Measurements from ENCODE around the gene TIMM17A.

TIMM17A gene

DNA sequence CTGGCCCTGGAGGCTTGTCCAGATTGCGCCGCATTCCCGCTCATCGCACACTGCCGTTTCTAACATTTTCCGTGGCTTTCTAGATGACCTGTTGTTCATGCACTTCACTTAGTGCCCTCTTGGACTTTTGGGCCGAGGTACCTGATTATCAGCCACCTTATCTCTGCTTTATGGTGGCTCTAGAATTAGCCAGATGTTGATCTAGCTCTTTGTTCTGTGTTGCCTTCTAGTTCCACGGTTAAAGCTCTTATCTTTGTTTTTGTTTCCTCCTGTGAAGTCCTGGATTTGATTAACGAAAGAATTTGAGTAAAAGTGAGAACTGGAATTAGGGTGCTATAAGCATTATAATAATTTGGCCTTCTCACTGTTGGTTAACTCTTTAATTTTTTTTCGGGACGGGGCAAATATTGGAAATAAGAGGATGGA is 28.1 kb downstream of the TIMM17A start:
- no peak for DNase-seq (ENCODE audit: low read depth in 2 of 2)

DNA sequence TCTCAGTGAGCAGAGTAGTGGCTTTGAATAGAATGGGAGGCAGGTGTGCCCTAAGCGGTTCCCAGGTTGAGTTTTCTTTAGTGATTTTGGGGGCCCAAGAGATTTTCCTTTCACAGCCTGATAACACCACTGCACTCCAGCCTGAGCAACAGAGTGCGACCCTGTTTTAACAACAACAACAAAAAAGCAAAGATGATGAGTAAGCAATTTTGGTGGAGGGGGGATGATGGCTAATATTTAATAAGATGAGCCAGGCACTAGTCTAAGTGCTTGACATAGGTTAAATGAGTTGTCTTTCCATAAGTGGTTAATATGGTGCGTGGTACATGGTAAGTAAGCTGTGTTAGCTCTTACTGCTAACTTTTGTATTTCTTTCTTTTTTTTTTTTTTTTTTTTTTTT is 29.1 kb downstream of the TIMM17A start:
- no peak for DNase-seq (ENCODE audit: low read depth in 2 of 2)

DNA sequence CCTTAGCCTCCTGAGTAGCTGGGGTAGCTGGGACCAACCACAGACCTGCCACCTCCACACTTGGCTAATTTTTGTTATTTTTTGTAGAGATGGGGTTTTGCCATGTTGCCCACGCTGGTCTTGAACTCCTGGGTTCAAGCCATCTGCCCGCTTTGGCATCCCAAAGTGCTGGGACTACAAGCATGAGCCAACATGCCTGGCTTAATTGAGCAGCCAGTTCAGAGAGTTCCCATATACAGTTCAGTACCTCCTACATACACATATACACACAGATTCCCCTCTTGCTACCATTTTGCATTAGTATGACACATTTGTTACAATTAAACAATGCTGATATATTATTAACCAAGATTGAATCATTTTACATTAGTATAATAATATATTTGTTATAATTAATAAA is 30.1 kb downstream of the TIMM17A start:
- DNase-seq (ENCODE audit: low read depth in 2 of 2) = no peak

DNA sequence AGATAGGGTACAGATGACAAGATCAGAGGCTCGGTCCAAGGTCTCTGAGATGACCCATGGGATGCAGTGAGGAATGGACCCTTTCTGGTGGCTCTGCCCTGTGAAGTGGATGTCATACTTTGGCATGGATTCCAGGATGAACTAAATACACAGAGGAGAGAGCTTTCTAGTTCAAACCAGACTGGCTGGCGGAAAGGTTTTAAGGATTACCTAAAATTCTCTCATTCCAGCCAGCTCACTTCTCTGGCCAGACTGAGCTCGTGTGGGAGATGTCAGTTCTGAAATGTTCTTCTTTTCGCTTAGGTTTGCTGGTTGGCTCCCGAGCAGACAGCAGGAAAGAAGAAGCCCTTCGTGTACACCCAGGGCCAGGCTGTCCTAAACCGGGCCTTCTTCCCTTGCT is 33.3 kb downstream of the TIMM17A start:
- DNase-seq (ENCODE audit: low read depth in 2 of 2) = no peak

DNA sequence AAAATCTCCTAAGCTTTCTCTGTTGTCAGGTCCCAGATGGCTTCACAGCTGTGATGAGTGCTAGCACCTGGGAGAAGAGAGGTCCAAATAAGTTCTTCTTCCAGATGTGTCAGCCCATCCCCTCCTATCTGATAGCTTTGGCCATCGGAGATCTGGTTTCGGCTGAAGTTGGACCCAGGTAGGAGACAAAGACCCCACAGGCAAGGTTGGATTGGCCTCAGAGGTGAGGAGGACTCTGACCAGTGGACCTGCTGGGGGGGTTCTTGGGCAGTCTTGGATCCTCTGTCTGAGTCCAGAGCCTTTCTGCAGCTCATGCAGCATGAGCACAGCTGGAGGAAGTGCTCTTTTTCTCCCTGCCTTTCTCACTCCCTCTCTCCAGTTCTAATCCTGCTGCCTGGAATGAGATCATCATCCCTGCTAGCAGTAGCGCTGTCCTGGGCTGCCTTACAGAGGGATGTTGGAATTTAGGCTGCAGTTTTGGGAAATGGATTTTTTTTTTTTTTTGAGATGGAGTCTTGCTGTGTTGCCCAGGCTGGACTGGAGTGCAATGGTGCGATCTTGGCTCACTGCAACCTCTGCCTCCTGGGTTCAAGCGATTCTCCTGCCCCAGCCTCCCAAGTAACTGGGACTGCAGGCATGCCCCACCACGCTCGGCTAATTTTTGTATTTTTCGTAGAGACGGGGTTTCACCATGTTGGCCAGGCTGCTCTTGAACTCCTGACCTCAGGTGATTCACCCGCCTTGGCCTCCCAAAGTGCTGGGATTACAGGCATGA is 34.2 kb downstream of the TIMM17A start:
- DNase-seq (ENCODE audit: low read depth in 2 of 2) = no peak

DNA sequence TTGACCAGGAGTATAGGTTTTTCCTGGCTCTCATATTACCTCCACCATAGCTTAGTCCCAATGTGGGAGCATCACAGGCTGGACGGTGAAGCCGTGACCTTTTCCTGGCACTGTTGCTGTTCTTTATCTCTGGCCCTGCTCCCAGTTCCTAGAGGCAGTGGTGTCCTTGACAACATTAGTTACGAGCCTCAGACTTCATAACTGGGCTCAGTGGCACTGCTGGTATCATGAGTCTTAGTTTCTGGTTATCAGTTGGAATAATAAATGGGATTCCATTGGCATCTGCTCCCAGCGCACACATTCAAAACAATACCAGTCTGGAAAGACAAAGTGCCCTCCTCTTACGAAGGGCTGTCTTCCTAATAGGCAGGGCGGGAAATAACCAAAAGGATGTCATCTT is 35.1 kb downstream of the TIMM17A start:
- no peak for DNase-seq (ENCODE audit: low read depth in 2 of 2)

DNA sequence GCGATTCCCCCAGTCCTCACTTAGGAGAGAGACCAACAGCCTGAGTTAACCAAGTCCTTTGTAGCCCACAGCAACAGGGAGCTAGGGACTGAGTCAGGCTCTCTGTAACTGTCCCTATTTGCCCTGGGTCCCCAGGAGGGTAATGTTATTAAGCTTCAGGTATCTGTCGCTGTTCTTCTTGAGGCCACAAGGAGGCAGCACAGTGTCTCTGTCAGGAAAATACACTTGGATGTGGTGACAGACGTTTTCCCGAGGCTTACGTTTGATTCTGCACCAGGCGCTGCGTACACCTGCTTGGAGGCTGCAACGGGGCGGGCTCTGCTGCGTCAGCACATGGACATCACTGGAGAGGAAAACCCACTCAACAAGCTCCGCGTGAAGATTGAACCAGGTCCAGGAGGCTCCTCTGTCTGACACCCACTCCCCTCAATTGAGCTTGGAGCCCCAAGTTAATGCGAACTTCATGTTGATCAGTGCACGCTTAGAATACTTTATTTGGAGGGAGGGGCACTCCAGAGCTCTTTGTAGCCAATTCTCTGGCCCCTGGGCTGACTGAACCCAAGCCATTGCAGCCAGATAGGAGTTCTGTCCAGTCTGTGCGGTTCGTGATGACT is 44.4 kb downstream of the TIMM17A start:
- DNase-seq (ENCODE audit: low read depth in 2 of 2) = peak in 1 of 2 experiments; percentile 6

DNA sequence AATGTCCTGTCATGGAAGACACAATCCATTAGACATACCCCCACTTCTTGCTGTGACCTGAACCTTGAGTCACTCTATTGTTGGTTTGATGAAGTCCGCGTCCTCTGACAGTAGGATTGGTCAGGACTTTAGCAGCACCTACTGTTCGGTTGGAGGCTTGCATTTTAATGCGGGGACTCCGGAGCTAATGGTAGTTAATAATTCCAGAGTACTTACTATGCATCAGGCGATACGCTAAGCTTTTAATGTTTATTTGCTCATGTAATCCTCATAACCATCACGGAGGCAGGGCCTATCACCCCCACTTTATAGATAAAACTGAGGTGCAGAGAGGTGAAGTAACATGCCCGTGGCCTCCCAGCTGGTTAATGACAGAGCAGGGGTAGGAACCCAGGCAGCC is 47.2 kb downstream of the TIMM17A start:
- DNase-seq (ENCODE audit: low read depth in 2 of 2) = no peak

DNA sequence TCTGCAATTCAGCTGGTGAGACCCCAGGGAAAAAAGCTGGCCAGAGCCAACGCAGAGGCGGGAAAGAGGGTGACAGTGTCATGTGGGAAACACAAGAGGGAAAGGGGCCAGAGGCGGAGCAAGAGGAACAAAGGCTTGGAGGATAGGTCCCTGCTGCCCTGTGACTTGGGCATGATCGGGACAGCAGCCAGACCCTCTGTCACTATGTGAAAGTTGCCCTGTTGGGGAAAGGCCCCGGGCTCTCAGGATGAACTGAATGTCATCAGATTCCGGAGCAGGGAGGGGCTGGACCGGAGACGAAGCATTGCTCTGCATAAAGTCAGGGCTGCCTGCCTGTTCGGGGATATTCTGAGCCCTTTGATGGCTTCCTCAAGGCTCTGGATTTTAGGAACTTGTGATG is 49.4 kb downstream of the TIMM17A start:
- no peak for DNase-seq (ENCODE audit: low read depth in 2 of 2)

DNA sequence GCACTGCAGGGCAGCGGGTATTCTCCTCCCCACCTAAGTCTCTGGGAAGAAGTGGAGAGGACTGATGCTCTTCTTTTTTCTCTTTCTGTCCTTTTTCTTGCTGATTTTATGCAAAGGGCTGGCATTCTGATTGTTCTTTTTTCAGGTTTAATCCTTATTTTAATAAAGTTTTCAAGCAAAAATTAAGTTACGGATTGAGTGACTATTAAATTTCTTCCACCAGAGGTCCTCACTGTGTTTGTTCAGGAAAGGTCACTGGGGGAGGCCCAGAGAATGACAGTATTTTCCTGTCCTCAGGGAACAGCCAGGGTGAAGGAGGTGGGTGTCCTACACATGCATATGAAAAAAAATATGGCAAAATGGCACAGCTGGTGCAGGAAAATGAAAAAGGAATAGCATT is 50.7 kb downstream of the TIMM17A start:
- no peak for DNase-seq (ENCODE audit: low read depth in 2 of 2)

DNA sequence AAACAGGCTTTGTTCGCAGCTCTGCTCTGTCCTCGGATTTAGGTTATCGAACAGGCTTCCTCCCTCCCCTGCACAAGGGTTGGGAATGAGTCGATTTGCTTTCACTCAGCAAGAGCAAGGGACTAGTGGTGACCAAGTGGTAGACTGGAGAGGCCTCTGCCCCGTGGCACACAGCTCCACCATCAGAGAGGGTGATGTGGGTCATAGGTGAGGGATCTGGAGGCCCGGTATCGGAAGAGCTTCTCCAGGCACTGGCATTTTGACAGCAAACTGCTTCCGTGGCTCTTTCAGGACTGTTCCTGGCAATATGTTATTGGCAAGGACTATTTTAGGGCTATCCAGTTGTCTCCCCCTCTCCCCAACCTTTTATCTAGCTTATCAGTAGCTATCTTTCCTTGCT is 52.0 kb downstream of the TIMM17A start:
- DNase-seq (ENCODE audit: low read depth in 2 of 2) = no peak

DNA sequence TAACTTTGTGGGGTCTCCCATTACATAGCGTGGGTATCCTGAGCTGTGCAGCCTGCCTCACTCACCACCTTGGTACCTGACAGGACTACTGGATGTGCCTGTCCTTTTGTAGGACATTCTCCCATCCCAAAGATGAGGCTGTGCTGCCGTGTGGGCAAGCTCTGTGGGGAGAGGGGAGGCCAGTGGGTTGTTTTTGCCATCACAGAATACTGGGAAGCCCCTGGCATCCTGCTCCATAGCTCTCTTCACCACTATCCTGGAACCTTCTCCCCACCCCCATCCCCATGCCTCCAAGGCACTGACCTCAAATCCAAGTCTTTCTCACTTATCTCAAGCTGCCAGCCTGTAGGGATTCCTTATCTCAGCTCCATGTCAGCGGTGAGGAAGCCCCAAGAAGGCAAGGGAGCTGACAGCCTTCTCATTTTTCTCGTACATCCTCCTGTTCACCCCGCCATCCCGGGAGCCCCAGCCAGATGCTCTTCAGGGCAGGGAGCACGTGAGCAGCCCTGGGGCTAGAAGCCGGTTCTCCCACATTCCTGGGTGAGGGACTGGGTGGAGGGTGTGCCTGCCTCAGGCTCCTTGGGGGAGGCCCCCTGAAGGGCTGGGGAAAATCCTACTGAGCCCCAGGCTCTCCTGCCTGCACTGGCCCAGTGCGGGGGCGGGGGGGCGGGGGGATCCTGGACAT is 52.6 kb downstream of the TIMM17A start:
- no peak for DNase-seq (ENCODE audit: low read depth in 2 of 2)

DNA sequence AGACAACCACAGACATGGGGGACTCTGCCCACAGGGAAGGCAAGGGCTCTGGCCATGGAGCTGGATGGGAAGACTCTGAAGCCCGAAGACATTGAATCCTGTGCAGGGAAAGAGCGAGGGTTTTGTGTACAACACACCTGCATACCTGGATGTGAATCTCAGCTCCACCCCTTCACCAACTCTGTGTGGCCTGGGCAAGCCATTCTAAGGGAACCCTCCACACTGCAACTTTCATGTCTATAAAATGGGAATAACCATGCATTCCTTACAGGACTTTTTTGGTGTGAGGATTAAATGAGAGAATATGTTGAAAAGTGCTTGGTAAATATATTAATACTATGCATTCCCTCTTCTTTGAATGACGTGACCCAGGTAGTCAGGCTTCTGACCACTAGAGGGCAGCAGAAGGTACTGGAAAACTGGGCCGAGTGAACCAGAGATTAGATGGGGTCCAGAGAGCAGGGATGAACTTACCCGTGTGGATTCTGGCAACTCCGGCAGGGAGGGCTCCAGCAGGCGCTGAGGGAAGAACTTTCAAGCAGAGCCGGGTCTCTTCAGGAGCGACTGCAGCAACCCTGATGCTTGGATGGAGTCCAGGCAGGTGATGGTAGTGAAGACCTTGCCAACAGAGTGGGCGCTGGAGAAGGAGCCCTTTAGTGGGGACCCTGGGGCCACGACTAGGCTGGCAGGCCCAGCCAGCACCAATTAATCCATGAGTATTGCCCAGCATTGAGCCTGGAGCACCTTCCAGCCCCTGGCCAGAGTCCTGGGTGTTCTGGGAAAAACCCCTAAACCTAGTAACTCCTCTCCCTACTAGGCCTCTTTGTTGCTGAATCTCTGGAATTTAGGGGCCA is 54.2 kb downstream of the TIMM17A start:
- peak; percentile 15 to 54 for DNase-seq (ENCODE audit: low read depth in 2 of 2)

DNA sequence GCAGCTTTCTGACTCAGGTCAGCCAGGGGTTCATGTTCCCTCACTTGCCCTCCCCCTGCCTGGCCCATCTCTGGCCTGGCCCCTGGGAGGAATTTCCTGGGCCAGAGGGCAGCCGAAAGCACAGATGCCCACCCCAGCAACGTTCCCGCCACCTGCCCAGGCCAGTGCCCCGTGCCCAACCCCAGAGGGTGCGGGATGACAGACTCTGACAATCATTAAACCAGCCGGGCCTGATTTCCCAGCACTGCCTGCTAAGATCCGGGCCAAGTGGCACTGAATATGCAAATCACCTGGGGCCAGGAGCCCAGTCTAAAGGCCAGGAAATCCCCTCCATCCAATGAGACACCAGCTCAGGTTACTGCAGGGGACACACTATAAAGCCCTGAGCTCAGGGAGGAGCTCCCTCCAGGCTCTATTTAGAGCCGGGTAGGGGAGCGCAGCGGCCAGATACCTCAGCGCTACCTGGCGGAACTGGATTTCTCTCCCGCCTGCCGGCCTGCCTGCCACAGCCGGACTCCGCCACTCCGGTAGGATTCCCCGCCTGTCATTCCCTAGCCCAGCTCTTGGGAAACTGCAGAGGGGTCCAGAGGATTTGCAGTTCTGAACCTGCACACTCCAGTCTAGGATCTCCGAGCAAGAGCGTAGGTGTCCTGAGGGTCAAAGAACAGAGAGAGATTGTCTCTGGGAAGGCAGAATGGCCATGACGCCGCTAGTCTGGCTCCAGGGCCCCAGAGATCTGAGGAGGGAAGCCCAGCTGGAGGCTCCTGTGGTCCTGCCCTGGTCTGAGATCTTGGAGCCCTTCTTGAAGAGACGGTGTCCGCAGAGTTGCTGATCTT is 55.1 kb downstream of the TIMM17A start, which contains the start of gene ELF3:
Gene ELF3 (plus strand): TSS at position 408 of the 836 bp plus-strand sequence. CDS start 550 bp downstream, outside the sequence.
- DNase-seq (ENCODE audit: low read depth in 2 of 2) = no peak

DNA sequence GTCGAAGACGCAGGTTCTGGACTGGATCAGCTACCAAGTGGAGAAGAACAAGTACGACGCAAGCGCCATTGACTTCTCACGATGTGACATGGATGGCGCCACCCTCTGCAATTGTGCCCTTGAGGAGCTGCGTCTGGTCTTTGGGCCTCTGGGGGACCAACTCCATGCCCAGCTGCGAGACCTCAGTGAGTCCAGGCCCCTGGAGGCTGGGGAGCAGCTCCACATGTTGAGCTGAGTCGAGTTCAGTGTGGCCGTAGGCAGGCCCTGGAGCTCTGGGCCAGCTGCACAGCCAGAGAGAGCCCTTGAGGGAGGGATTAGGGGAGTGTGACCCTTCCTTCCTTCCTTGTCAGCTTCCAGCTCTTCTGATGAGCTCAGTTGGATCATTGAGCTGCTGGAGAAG is 56.7 kb downstream of the TIMM17A start:
- DNase-seq (ENCODE audit: low read depth in 2 of 2) = no peak

DNA sequence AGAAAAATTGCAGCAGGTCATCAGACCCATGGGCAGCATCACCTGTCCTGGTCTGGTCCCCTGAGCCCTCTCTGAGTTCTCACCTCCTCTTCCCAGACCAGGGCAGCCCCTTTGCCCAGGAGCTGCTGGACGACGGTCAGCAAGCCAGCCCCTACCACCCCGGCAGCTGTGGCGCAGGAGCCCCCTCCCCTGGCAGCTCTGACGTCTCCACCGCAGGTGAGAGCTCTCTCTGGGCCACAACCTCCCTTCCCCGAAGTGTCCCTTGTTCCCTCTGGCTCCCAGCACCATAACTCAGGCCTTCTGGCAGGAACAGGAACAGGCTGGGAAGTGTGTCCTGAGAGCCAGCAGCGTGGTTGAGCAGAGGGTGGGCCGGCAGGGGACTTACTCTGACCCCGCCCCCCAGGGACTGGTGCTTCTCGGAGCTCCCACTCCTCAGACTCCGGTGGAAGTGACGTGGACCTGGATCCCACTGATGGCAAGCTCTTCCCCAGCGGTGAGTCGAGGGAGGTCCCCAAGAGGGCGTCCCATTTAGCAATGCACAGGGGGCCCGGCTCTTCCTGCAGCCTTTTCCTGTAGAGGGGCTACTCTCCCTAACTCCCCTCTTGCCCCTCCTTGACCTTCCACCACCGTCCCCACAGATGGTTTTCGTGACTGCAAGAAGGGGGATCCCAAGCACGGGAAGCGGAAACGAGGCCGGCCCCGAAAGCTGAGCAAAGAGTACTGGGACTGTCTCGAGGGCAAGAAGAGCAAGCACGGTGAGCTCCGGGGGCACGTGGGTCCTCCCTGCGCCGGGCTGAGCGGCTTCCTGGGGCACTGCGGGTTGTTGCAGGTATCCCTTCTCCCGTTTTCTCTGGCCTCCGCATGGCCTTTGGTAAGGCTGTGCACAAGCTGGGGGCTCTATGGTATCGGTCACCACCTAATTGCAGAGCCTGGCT is 57.5 kb downstream of the TIMM17A start:
- no peak for DNase-seq (ENCODE audit: low read depth in 2 of 2)

DNA sequence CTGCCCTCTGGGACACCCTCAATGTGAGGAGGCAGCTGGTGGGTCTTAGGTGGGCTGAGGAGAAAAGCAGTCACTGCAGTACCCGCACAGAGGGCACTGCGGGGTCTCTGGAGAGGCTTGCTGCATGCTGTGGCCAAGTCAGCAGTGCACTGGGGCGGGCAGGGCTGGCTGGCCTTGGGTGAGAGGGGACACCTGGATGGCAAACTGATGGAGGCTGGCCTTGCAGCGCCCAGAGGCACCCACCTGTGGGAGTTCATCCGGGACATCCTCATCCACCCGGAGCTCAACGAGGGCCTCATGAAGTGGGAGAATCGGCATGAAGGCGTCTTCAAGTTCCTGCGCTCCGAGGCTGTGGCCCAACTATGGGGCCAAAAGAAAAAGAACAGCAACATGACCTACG is 58.3 kb downstream of the TIMM17A start:
- no peak for DNase-seq (ENCODE audit: low read depth in 2 of 2)

DNA sequence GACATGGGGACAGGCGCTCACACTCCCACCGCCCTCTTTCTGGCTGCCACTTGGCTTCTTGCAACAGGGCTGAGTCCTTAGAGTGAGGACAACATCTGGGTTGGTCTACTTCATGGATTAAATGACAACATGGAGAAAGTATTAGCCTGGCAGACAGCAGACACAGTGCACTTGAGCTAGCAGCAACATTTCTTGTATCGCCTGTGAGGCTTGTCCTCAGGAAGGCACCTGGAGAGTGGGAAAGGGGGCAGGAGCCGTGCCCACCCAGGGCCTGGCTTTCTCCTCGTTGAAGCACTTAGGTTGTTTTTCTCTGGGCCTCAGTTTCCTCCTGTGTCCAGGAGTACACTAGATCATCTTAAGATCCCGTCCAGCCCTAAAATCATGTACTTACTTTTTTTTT is 58.8 kb downstream of the TIMM17A start:
- DNase-seq (ENCODE audit: low read depth in 2 of 2) = no peak

DNA sequence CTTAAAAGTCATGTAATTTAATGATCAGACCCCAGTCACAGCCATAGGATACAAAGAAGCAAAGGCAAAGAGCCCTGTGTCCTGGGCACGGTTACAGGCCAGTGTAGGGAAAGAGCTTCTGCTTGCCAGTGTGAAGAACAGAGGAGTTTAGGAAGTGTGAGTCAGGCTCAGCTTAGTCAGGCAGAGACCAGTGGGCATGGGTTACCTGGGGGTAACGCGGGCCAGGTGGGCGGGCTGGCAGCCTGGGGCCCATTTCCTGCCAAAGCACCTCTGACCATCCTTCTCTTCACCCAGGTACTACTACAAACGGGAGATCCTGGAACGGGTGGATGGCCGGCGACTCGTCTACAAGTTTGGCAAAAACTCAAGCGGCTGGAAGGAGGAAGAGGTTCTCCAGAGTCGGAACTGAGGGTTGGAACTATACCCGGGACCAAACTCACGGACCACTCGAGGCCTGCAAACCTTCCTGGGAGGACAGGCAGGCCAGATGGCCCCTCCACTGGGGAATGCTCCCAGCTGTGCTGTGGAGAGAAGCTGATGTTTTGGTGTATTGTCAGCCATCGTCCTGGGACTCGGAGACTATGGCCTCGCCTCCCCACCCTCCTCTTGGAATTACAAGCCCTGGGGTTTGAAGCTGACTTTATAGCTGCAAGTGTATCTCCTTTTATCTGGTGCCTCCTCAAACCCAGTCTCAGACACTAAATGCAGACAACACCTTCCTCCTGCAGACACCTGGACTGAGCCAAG is 59.8 kb downstream of the TIMM17A start:
- DNase-seq (ENCODE audit: low read depth in 2 of 2) = no peak
